ENCODE data around the gene SCUBE3.

SCUBE3 gene

GRCh38 chr6:35230950-35231349 is 17.2 kb downstream of the SCUBE3 start:
- DNase-seq (ENCODE audit: low read depth): no peak
- H3K4me3 ChIP-seq (ENCODE audit: low read depth, low read length): no peak overlapping the region

- DNase-seq (ENCODE audit: low read depth): no peak
- no peak overlapping the region for H3K4me3 ChIP-seq (ENCODE audit: low read depth, low read length)
These were observed 17.8 kb downstream of the SCUBE3 start for GRCh38 chr6:35231563-35231962.

GRCh38 chr6:35234901-35235300 is 21.1 kb downstream of the SCUBE3 start:
- no peak for DNase-seq (ENCODE audit: low read depth)
- H3K4me3 ChIP-seq (ENCODE audit: low read depth, low read length): no peak overlapping the region

GRCh38 chr6:35236223-35236622 is 22.5 kb downstream of the SCUBE3 start:
- no peak overlapping the region for H3K4me3 ChIP-seq (ENCODE audit: low read depth, low read length)
- no peak for DNase-seq (ENCODE audit: low read depth)

GRCh38 chr6:35237476-35237875 is 23.7 kb downstream of the SCUBE3 start:
- H3K4me3 ChIP-seq (ENCODE audit: low read depth, low read length): no peak overlapping the region
- no peak for DNase-seq (ENCODE audit: low read depth)

GRCh38 chr6:35238843-35239289 is 25.1 kb downstream of the SCUBE3 start:
- H3K4me3 ChIP-seq (ENCODE audit: low read depth, low read length): no peak overlapping the region
- DNase-seq (ENCODE audit: low read depth): peak; percentile 30

- DNase-seq (ENCODE audit: low read depth): no peak
- H3K4me3 ChIP-seq (ENCODE audit: low read depth, low read length): no peak overlapping the region
These were observed 25.8 kb downstream of the SCUBE3 start for GRCh38 chr6:35239581-35239980.

GRCh38 chr6:35240838-35241801 is 27.4 kb downstream of the SCUBE3 start:
- no peak for DNase-seq (ENCODE audit: low read depth)
- no peak overlapping the region for H3K4me3 ChIP-seq (ENCODE audit: low read depth, low read length)

GRCh38 chr6:35242486-35242885 is 28.7 kb downstream of the SCUBE3 start:
- no peak overlapping the region for H3K4me3 ChIP-seq (ENCODE audit: low read depth, low read length)
- no peak for DNase-seq (ENCODE audit: low read depth)

- no peak overlapping the region for H3K4me3 ChIP-seq (ENCODE audit: low read depth, low read length)
- no peak for DNase-seq (ENCODE audit: low read depth)
These were observed 29.1 kb downstream of the SCUBE3 start for GRCh38 chr6:35242906-35243305.

GRCh38 chr6:35243386-35243958 is 29.7 kb downstream of the SCUBE3 start:
- H3K4me3 ChIP-seq (ENCODE audit: low read depth, low read length): no peak overlapping the region
- no peak for DNase-seq (ENCODE audit: low read depth)

GRCh38 chr6:35244551-35244950 is 30.8 kb downstream of the SCUBE3 start:
- H3K4me3 ChIP-seq (ENCODE audit: low read depth, low read length): no peak overlapping the region
- no peak for DNase-seq (ENCODE audit: low read depth)

GRCh38 chr6:35247642-35248231 is 34.0 kb downstream of the SCUBE3 start:
- H3K4me3 ChIP-seq (ENCODE audit: low read depth, low read length): no peak overlapping the region
- no peak for DNase-seq (ENCODE audit: low read depth)

- DNase-seq (ENCODE audit: low read depth): no peak
- H3K4me3 ChIP-seq (ENCODE audit: low read depth, low read length): no peak overlapping the region
These were observed 34.5 kb downstream of the SCUBE3 start for GRCh38 chr6:35248300-35248699.

GRCh38 chr6:35248965-35249364 is 35.2 kb downstream of the SCUBE3 start:
- H3K4me3 ChIP-seq (ENCODE audit: low read depth, low read length): no peak overlapping the region
- DNase-seq (ENCODE audit: low read depth): no peak

- H3K4me3 ChIP-seq (ENCODE audit: low read depth, low read length): no peak overlapping the region
- no peak for DNase-seq (ENCODE audit: low read depth)
These were observed 38.2 kb downstream of the SCUBE3 start for GRCh38 chr6:35251949-35252348.

GRCh38 chr6:35253249-35253648 is 39.5 kb downstream of the SCUBE3 start:
- H3K4me3 ChIP-seq (ENCODE audit: low read depth, low read length): no peak overlapping the region
- no peak for DNase-seq (ENCODE audit: low read depth)

GRCh38 chr6:35258336-35258735 is 44.6 kb downstream of the SCUBE3 start:
- no peak for DNase-seq (ENCODE audit: low read depth)
- H3K4me3 ChIP-seq (ENCODE audit: low read depth, low read length): peak overlapping the region; percentile 90

GRCh38 chr6:35258858-35259193 is 45.1 kb downstream of the SCUBE3 start:
- peak; percentile 22 for DNase-seq (ENCODE audit: low read depth)
- H3K4me3 ChIP-seq (ENCODE audit: low read depth, low read length): peak overlapping the region; percentile 90

- peak; percentile 83 for DNase-seq (ENCODE audit: low read depth)
- peak within 1 kb of the TSS; percentile 90 for H3K4me3 ChIP-seq (ENCODE audit: low read depth, low read length)
These were observed 45.6 kb downstream of the SCUBE3 start, which contains the start of gene ZNF76 for GRCh38 chr6:35259194-35259947. Gene ZNF76 (plus strand): TSS chr6:35259735. CDS start chr6:35281152, 21,417 bp downstream.
